DMS114 treated with DMSO at 0.1 percent for 48 hours (cell line): ENCODE data around the gene GAREM1.
"Not testable (repeated sequence)": the region's sequence is repeated elsewhere in the genome, so short reads cannot be mapped to it uniquely, and the experiment has no call there.

Source experiments
- DNase-seq: peaks from one replicate; lab custom pipeline; 2025; ENCODE audit not compliant: unreplicated experiment; lab: John Stamatoyannopoulos, UW

GAREM1 gene

DNA sequence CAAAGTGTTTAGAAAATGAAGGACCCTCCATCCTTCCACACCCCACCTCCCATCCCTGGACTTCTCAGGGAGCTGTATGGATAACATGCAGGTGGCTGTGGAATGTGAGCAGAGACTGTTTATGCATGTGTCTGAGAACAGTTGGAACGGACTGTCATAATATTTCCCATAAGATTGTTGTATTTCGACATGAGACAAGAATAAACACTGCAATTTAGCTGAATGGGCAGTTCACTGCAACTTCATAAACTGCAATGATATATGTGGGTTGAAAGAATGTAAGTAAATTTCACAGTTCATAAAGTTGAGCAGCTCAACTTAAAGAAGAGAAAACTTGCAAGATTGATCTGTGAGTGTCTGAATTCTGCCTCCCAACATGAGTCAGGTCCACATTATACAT, 206.3 kb downstream of the GAREM1 start:
- no peak for DNase-seq

DNA sequence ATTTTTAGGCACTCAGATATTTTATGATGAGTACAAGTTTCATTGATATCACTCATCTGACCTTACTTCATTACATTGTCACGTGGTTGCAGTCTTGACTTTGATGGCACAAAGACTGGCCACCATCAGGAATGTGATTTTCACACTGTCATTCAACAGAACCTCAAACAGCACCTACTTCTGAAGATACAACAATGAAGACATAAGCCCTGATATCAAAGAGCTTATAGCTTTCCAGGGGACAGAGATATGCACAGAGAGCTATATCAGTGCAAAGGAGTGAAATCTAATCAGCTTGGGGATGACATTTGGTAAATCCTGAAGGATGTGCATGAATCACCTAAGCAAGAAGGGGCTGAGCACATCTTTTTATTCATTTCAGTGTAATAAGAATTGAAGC, 208.6 kb downstream of the GAREM1 start:
- DNase-seq, result no peak

- DNase-seq, result no peak
These were observed 209.7 kb downstream of the GAREM1 start for GRCh38 chr18:32261003-32261402.

DNA sequence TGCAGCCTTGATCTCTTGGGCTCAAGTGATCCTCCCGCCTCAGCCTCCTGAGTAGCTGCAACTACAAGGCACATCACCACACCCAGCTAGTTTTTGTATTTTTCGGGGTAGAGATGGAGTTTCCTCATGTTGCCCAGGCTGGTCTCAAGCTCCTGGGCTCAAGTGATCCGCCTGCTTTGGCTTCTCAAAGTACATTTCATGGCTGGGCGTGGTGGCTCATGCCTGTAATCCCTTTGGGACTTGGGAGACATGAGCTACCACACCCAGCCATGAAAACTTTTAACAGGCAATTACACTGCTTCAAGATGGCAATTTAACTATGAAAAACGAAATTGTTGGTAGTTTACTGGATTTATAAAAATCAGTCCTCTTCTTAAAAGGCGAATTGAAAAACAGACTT, 211.1 kb downstream of the GAREM1 start:
- DNase-seq, result no peak

DNA sequence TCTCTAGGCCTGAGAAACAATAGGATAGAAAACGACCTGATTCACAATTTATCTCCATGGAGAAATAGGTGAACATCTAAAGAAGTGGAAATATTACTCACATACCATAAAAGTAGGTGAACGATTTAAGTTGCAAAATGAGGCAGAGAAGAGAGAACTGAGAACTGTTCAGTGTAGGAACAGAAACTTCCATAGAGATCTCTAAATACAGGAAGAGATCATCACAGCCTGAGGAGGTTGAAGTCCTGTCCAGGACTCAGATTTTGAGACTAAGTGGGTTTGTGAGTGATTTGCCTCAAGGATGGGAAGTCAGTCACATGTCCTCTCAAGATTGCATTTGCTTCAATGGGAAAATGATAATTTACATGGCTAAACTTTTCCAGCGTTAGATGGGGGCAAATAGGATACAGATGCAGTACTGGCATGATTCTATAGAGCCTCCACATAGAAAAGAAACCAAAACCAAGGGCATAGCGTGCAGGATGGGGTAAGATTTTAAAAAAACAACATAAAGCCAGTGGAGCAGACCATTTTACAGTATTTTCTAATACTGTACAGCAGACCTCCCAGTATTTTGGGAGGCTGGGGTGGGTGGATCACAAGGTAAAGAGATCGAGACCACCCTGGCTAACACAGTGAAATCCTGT, 212.0 kb downstream of the GAREM1 start:
- no peak for DNase-seq

DNA sequence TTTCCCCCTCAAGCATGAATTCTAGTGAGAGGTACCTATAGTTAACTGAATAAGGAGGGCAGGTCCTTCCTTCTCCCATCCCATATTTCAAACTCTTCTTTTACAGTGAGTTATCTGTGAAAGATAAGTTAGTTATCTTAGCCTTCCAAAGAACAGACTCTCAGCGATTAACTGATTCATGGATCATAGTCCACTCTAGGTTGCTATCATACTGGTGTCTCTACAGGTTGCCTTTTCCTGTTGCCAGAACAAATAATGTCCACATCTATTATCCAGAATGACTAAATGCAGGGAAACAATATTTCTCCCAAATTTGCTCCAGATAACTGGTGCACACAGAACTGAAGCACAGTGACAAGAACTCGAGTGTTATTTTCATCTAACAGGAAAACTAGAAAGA, 212.5 kb downstream of the GAREM1 start:
- no peak for DNase-seq

DNA sequence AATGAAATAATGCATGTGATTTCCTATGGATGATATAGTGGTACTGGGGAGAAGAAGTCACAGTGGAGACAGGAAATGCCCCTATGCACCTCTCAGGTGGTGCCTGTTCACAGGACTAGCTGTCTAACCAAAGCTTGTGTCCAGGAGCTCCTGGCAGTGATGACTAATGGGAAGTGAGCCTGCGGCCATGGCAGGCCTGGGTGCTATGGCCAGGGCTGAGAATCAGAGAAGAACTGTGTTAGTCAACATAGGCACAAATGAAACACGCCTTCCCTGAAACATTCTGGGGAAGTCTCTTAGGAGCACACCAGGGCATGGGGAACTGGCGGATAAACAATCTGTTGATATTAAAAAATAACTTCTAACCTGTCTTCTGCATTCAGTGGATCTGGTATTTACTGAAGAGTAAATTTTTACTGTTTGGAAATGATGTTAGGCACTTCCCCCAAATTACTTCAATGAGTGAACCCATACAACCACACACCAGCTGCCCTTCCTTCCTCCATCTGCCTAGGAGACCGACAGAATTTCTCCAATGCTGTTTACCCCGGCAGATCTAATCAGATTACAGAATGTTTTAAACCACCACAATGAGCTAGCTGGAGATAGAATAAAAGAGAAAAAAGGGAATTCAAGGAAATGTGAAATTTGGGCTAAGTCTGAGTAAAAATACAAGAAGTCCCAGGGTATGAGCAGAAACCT, 213.4 kb downstream of the GAREM1 start:
- DNase-seq, result no peak

DNA sequence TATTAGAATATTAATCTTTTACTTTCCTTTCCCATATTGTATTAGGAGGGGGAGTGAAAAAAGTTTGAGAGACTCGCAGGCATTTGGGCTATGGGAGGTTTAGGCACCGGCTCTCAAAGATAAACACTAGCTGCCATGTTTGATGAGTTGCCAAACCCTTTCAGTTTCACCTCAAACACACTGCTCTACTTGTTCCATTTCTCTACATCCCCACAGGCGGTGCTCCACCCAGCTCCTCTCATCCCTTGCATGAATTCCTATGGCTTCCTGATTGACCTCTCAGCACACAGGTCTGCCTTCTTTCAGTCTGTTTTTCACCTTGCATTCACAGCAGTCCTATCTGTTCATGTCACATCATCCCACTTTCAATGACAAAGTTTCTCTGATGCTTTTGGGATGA, 215.1 kb downstream of the GAREM1 start:
- no peak for DNase-seq

DNA sequence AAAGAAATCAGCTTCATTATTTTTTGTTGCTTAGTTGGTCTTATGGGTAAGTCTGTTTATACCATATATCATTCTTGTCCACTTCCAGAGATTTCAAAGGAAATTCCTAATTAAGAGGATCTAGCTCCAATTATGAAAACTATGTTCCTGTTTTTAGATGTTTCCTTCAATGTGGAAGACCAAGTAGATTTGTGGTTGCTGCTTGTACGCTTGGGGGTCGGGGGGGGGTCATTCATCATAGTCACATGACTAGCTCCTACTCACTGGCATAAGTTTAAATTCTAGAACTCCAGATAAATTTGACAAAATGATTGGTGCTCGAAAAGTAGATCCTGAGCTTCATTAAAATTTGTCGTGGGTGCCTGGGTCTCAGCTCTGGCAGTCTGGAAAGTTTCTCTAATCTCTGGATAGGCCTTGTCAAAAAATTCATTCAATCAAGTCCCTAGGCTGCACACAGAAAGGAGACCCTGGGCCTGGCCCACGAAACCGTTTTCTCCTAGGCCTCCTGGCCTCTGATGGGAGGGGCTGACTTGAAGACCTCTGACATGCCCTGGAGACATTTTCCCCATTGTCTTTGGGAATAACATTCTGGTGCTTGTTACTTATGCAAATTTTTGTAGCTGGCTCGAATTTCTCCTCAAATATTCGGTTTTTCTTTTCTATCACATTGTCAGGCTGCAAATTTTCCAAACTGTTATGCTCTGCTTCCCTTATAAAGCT, 218.4 kb downstream of the GAREM1 start:
- no peak for DNase-seq

DNA sequence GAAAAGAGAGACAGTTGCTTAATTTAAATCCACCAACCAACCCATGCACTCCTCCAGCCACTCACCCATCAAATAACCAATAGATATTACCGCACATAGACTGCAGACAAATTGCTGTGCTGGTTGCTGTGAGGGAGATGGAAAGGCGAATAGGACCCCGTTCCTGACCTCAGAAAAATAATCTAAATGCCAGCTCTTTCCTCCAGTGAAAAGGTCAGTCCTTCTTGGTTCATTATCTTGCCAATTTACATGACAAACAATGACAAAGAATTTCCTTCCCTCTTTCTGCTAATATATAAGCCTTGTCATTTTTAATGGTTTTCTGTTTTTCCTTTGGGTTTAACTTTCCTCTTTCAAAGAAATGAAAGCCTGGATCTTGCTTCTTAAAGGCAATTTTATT, 219.2 kb downstream of the GAREM1 start:
- no peak for DNase-seq

- DNase-seq, result no peak
These were observed 221.3 kb downstream of the GAREM1 start for GRCh38 chr18:32249147-32249929.

- no peak for DNase-seq
These were observed 225.8 kb downstream of the GAREM1 start for GRCh38 chr18:32244881-32245280.

DNA sequence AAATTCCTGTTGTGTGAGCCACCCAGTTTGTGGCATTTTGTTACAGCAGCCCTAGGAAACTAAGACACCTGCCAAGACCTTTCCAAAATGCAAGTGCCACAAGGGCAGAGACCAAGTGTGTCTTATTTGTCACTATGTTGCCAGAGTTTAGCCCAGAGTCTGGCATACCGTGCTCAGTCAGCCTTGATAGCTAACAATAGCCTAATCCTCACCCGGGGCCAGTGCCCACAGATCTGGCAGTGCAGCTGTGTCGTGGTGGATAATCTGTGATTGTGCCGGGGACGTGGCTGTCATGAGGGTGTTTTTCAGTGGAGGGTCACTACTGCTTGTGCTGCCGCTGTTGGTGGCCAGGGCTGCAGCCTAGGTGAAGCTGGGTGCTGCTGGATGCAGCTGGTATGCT, 227.3 kb downstream of the GAREM1 start:
- DNase-seq, result no peak

GRCh38 chr18:32242395-32242794, 228.3 kb downstream of the GAREM1 start:
- no peak for DNase-seq

- no peak for DNase-seq
These were observed 231.9 kb downstream of the GAREM1 start for GRCh38 chr18:32238635-32239268.

DNA sequence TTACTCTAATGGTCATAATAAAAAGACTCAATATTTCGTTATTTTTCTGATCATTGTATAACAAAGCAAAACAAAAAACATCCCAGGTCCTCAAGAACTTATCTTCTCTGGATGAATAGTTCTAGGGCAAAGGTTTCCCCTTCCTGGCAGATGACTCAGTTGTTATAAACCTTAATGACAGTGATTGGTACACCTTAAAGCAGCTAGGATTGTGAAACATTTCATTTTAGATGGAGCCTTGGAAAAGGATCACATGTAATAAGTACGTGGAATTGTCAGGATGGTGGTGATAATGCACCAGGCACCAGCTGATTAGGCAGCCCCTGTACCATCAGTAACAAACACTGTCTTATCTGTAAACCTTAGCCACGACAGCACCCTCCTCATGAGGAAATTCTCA, 233.6 kb downstream of the GAREM1 start:
- no peak for DNase-seq

GRCh38 chr18:32233348-32233747, 237.3 kb downstream of the GAREM1 start:
- DNase-seq, result not testable (repeated sequence)

GRCh38 chr18:32219431-32220018, 251.2 kb downstream of the GAREM1 start:
- no peak for DNase-seq

DNA sequence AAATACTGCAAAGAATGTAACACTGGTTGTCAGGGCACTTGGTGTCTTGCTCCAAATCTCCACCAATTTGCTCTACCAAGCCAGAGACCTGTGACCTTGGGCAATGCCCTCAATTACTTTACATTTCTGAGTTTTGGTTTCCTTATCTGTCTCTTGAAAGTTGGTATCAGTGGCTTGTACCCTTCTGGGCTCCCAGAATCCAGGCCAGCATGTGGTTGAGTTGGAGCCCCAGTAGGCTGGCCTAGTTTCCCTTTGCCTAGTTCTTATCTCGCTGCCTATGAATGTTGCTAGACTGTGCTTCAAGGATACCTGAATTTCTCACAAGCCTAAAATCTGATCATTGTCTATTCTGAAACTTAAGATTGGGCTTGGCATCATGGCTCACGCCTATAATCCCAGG, 254.3 kb downstream of the GAREM1 start:
- no peak for DNase-seq

GRCh38 chr18:32213693-32214092, 257.0 kb downstream of the GAREM1 start:
- no peak for DNase-seq
